HG03575 (cell line): Measurements from ENCODE around the gene LTBP1.
A peak's percentile ranks its signal among the peaks of the same experiment; 100 is the strongest.

Experiments used
- ATAC-seq: cut with Tn5 transposase; IDR thresholded peaks from one replicate; pipeline ENCODE4 v1.9.1; 2021; ENCODE audit not compliant: unreplicated experiment, insufficient number of reproducible peaks, low FRiP score; ENCODE audit errors: extremely low read depth

Gene LTBP1

DNA sequence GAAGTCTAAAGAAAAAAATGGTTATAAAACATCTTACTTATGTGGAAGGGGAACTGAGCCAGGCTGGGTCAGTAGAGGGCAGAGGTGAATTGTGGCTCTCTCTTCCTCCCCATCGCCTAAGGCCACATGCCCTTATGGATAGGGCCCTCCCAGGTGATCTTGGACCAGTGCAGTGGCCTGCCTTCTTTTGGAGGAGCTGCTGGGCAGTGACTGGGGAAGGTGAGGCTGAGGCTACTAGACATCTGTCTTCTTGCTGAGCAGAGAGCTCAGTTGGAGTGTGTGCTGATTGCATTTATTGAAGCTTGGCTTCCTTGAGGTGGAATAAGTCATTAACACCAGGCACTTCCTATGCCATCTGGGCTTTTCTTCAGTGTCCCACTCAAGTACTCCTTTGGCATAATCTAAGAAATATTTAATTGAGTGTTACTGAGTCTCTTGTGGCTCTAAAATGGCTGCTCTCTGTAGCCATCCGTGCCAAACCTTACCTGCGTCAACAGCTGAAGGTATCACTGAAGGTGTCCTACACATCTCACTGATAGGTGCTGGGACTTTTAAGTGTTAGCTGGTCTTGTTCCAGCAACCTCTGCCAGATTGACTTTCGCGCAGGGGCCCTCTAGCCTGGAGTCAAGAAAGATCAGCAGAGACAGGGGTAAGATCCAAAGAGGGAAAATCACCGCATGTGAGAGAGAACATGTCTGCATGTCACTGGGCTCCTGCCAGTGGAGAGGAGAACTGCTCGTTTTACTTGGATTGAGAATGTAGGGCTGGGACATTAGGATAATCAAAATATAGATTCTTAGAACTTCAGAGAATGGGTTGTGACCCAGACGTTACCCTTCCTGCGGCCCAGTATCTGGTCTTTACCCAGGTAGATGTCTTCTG lies 256.1 kb downstream of the LTBP1 start:
- no peak for ATAC-seq

GRCh38 chr2:33204945-33205344 lies 258.2 kb downstream of the LTBP1 start:
- peak; percentile 31 for ATAC-seq

- peak; percentile 94 for ATAC-seq
Measured at GRCh38 chr2:33205693-33206434, 259.1 kb downstream of the LTBP1 start.

- no peak for ATAC-seq
Measured at GRCh38 chr2:33207151-33207740, 260.5 kb downstream of the LTBP1 start.

DNA sequence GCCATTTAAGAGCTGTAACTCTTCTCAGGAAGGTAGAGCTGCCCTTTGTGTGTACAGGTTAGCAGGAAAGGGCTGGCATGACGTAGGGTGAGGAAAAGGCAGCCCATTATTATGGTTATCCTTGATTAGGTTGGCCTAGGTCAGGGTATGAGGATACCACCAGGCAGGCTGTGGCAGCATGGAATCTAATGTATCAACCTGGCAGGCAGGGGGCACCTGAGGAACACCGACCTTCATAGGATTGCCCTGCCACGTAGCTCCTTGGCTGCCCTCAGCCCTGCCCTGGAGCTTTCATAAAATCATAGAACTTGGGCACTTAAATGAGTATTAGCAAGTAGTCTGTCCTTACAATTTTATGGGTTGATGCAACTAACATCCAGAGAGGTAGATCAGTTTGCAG lies 261.6 kb downstream of the LTBP1 start:
- ATAC-seq = no peak

DNA sequence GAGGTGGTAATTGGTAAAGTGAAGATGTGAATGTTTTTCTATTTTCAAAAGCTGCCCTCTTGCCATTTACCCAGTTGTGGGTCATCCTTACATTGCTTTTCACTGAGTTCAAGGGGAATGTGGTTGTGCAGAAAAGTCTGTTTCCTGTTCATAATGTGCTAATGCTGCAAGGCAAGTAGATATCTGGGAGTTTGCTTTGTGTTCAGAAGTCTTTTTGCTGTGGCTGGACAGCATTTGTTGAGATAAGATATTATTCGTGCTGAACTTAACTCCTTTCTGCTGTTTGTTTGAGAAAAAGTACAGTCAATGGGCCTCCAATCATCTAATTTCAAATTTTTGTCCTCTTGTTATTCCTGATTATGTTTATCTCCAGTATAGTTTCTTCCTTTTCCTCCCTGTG lies 263.2 kb downstream of the LTBP1 start:
- no peak for ATAC-seq

GRCh38 chr2:33210626-33211025 lies 263.9 kb downstream of the LTBP1 start:
- ATAC-seq = no peak

GRCh38 chr2:33212151-33212550 lies 265.4 kb downstream of the LTBP1 start:
- no peak for ATAC-seq

GRCh38 chr2:33213244-33213643 lies 266.5 kb downstream of the LTBP1 start:
- no peak for ATAC-seq

DNA sequence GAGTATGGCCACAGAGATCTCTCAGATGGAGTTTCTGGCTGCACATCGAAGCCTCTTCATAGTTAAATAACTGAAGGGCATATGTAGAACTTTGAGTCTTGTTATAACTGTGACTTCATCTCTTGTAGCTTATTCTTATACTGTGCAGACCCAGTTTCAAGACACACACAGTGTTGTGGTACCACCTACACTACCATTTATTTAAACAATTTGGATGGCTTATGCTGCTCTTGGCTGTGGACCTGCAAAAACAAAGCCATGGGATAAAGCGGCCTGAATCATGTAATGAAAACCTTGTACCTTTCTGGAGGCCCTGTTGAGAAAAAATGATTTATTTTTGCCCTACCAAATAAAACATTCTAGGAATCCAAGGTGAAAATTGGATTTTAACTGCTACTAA lies 266.9 kb downstream of the LTBP1 start:
- ATAC-seq = no peak

DNA sequence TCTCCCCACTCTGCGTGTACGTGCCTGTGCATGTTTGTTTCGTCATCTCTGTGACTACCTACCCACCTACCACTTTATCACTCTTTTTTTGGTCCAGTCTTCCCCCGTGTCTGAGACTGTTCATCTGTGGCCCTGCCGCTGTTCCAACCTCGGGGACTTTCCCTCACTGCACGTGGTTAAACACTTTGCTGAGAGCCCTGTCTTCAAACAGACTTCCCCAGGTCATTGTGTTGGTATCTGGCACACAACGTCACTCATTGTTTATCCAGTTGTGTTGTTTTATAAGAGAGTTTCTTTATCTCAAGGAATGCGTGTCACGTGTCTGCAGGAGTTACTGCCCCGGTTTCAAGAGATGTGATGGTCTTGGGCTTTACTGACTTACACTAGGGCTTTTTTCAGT lies 267.7 kb downstream of the LTBP1 start:
- ATAC-seq = no peak

- no peak for ATAC-seq
Measured at GRCh38 chr2:33214857-33215256, 268.1 kb downstream of the LTBP1 start.

DNA sequence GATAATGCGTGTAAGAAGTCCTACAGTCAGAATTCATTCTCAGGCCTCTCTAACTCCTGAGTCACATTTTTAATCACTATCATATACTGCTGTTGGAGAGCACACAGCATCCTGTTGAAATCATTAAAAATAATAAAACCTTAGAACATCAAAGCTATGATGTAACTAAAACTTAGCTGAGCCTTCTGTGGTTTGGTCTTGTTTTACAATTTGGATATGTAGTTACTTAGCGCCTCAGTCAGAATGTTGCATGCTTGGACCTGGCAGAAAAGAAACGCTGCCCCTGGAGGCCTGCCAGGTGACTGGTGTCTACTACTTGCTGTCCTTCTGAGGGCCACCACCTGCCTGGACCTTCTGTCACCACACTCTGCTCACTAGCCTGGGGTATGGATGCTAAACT lies 268.5 kb downstream of the LTBP1 start:
- ATAC-seq = no peak

DNA sequence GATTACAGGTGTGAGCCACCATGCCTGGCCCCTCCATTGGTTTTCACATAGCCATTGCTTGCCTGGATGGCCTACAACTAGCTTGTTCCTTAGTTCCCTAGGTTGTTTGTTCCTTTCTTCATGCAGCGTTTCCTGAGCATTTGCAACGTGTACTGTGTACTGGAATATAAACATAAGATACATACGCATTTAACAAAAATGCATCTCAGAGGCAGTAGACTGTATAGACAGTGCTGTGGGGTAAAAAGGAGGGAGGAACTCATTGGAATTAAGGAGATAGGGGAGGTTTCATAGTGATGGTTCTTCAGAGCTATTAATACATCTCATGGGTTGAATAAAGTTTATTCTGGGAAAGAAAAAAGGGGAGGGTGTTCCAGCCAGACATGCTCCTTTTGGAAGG lies 269.2 kb downstream of the LTBP1 start:
- ATAC-seq = no peak

- ATAC-seq = no peak
Measured at GRCh38 chr2:33216508-33217182, 269.9 kb downstream of the LTBP1 start.

DNA sequence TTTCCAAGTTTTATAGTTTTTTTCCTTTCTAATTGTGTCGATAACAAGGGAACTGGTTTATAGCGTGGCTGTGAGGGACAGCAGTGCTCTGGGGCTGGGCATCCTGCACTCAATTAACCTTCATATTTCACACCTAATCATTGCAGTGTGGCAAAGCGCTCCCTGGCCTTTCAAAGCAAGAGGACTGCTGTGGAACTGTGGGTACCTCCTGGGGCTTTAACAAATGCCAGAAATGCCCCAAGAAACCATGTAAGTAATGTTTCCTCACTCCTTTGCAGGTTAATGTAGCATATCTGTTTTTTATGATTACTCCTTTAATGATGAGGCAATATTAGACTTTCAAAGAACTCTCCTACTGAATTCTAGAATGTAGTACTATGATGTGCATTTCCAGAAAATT lies 270.7 kb downstream of the LTBP1 start:
- ATAC-seq = no peak

- no peak for ATAC-seq
Measured at GRCh38 chr2:33219114-33219513, 272.4 kb downstream of the LTBP1 start.

DNA sequence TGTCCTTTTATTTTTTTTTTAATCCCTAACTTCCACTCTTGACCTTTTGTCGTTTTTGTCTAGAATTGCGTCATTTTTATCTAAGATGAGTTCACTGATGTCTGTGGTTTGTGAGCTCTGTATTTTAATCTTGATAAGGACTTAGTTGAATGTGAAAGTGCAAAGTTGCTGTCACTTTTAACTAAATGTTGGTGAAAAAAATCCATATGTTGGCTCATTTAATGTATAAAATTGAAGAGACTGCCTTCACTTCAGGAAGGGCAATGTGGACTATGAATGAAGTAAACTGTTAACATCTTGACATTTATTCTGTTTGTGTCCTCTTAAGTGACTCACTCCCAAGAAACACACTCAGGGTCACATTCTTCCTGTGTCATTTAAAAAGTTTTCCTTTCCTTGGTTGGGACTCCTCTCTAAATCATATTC lies 273.1 kb downstream of the LTBP1 start:
- no peak for ATAC-seq

- ATAC-seq = no peak
Measured at GRCh38 chr2:33220533-33220932, 273.8 kb downstream of the LTBP1 start.
